CD14-positive monocyte (primary cell): Measurements from ENCODE around the gene DCLRE1A. TPM values are rescaled to one million over a fixed set of nuclear protein-coding genes. Genes with fewer than 3 reads are reported as not detected.
A peak's percentile ranks its signal among the peaks of the same experiment; 100 is the strongest.
"Not testable (repeated sequence)": the region's sequence is repeated elsewhere in the genome, so short reads cannot be mapped to it uniquely, and the experiment has no call there.

ENCODE experiments used
- DNase-seq, 3 donors: peaks; one replicate each; pipeline ENCODE4 v3.0.0-alpha.2; 2011 to 2022
- H2AFZ ChIP-seq: 2 replicates; pipeline ENCODE4 v1.6.0; 2012; ENCODE audit warnings: mild to moderate bottlenecking, low read depth, low read length, inconsistent platforms; ENCODE audit not compliant: insufficient read depth, poor library complexity, severe bottlenecking
- H3K27ac ChIP-seq, 2 donors: 1 replicate in 1 of 2; 2 replicates in 1 of 2; pipeline ENCODE4 v1.5.1; 2012 to 2013; ENCODE audit warnings: low read length in 2 of 2, control low read depth in 1 of 2, inconsistent platforms in 1 of 2, low read depth in 1 of 2, mild to moderate bottlenecking in 1 of 2
- H3K27me3 ChIP-seq, 2 donors: one replicate each; pipeline versions ENCODE4 v1.6.0 to v1.6.1; 2011 to 2013; ENCODE audit warnings: low read length in 2 of 2; ENCODE audit not compliant: control insufficient read depth in 2 of 2, insufficient read depth in 2 of 2
- H3K36me3 ChIP-seq, 2 donors: replicated peaks in 1 of 2; 1 replicate in 1 of 2; 2 replicates in 1 of 2; pipeline versions ENCODE4 v1.5.1 to v1.6.1; 2012 to 2013; ENCODE audit warnings: low read length in 2 of 2, control low read depth in 1 of 2, inconsistent platforms in 1 of 2, mild to moderate bottlenecking in 1 of 2; ENCODE audit not compliant: insufficient read depth in 2 of 2, control insufficient read depth in 1 of 2
- H3K4me1 ChIP-seq, 2 donors: 1 replicate in 1 of 2; 2 replicates in 1 of 2; pipeline versions ENCODE4 v1.5.1 to v1.6.1; 2012 to 2013; ENCODE audit warnings: low read length in 2 of 2, control low read depth in 1 of 2, inconsistent platforms in 1 of 2, mild to moderate bottlenecking in 1 of 2, moderate library complexity in 1 of 2; ENCODE audit not compliant: insufficient read depth in 2 of 2, control insufficient read depth in 1 of 2
- H3K4me2 ChIP-seq: replicated peaks from 2 replicates; pipeline ENCODE3; 2012; ENCODE audit warnings: low read length, moderate library complexity, mild to moderate bottlenecking; ENCODE audit not compliant: poor library complexity, severe bottlenecking; ENCODE audit errors: extremely low read depth
- H3K4me3 ChIP-seq, 3 experiments: fragments of 200-600 bp in 1 of 3; sonication (generic) in 1 of 3; replicated peaks in 1 of 3; 1 replicate in 2 of 3; 2 replicates in 1 of 3; pipeline ENCODE4 v1.5.1; 2011 to 2013; ENCODE audit warnings: low read length in 3 of 3, mild to moderate bottlenecking in 3 of 3, control low read depth in 2 of 3, low read depth in 2 of 3, inconsistent platforms in 1 of 3, moderate library complexity in 1 of 3
- H3K79me2 ChIP-seq: 2 replicates; pipeline ENCODE4 v1.6.0; 2012; ENCODE audit warnings: mild to moderate bottlenecking, control low read depth, inconsistent platforms, low read length, moderate library complexity; ENCODE audit not compliant: insufficient read depth
- H3K9ac ChIP-seq: 2 replicates; pipeline ENCODE4 v1.6.0; 2017; ENCODE audit warnings: low read length, mild to moderate bottlenecking; ENCODE audit not compliant: insufficient read depth, poor library complexity, severe bottlenecking
- H3K9me3 ChIP-seq, 2 donors: replicated peaks in 1 of 2; 1 replicate in 1 of 2; 2 replicates in 1 of 2; pipeline versions ENCODE4 v1.5.1 to v1.6.1; 2012 to 2013; ENCODE audit warnings: low read length in 2 of 2, control low read depth in 1 of 2; ENCODE audit not compliant: control insufficient read depth in 1 of 2, insufficient read depth in 1 of 2
- H4K20me1 ChIP-seq: 2 replicates; pipeline ENCODE4 v1.6.0; 2012; ENCODE audit warnings: mild to moderate bottlenecking, low read length, control low read depth, moderate library complexity; ENCODE audit not compliant: insufficient read depth
- H3K27ac Mint-ChIP-seq, 7 donors: one replicate each; pipeline ENCODE4 v1.8.0; 2020; ENCODE audit warnings: mild to moderate bottlenecking in 7 of 7, mixed read lengths in 7 of 7, moderate library complexity in 6 of 7, inconsistent platforms in 2 of 7
- H3K27me3 Mint-ChIP-seq, 3 donors: one replicate each; pipeline ENCODE4 v1.8.0; 2021 to 2022; ENCODE audit warnings: low read depth in 3 of 3, mild to moderate bottlenecking in 3 of 3, mixed read lengths in 3 of 3, moderate library complexity in 3 of 3, inconsistent platforms in 1 of 3
- H3K36me3 Mint-ChIP-seq, 2 donors: one replicate each; pipeline ENCODE4 v1.8.0; 2020; ENCODE audit warnings: mixed read lengths in 2 of 2, inconsistent platforms in 1 of 2, mild to moderate bottlenecking in 1 of 2
- H3K4me1 Mint-ChIP-seq: one replicate; pipeline ENCODE4 v1.8.0; 2020; ENCODE audit warnings: mild to moderate bottlenecking, mixed read lengths
- H3K4me3 Mint-ChIP-seq, 2 donors: one replicate each; pipeline ENCODE4 v1.8.0; 2020; ENCODE audit warnings: mild to moderate bottlenecking in 2 of 2, mixed read lengths in 2 of 2, moderate library complexity in 1 of 2
- H3K9me3 Mint-ChIP-seq, 7 donors: one replicate each; pipeline ENCODE4 v1.8.0; 2020 to 2022; ENCODE audit warnings: mixed read lengths in 7 of 7, mild to moderate bottlenecking in 6 of 7, moderate library complexity in 6 of 7, inconsistent platforms in 2 of 7
- CTCF ChIP-seq: fragments of 200-600 bp; IDR thresholded peaks from one replicate; pipeline ENCODE4 v1.8.0; 2022; ENCODE audit warnings: antibody characterized with exemption, mild to moderate bottlenecking
- WGBS: methylation state at CpG from one replicate; pipeline ENCODE4 v1.1.5; 2013; ENCODE audit warnings: missing lambda C conversion rate; ENCODE audit not compliant: insufficient coverage; 5-methylcytosine and 5-hydroxymethylcytosine counted together
- intact Hi-C, 2 donors: fragments of 100-400 bp; cut with micrococcal nuclease; formaldehyde crosslinking; loops; one replicate each; pipeline versions ENCODE4 v1.15.0 to v1.15.1; 2023
- polyA plus RNA-seq, 3 donors: library from polyadenylated mRNA; depleted of rRNA in 1 of 3; unstranded in 2 of 3; stranded (reverse) in 1 of 3; fragments of 300-500 nt in 2 of 3; fragments of >200 nt in 1 of 3; fragmentation: Illumina TruSeq in 2 of 3; gene quantifications; 1 replicate in 2 of 3; 2 replicates in 1 of 3; pipeline ENCODE4 v1.2.3, GENCODE V29; 2012 to 2021

The DCLRE1A gene
- polyA plus RNA-seq, 3 donors, result 1.00 to 1.3 (median 1.3) TPM

DNA sequence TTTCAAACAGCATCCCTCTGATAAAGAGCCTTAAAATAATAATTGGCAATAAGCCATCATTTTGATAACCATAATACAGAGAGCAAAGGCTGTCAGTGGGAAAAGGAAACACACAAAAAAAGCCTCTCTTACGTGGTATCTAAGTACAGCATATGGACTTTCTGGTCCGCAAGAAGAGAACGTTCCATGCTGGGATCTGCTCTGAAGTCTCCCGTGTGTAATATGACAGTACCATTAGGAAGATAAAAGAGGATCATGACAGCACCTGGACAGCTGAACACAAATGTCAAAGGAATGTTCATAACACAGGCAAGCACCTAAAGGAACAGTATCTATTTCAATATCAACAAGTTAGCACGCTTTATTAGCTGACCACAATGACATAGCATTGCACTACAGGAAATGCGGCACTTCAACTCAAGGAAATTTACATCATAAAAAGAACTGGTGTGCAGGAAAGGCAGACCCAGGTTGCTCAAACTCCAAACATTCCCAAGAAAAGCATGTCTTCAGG, 9.9 kb downstream of the DCLRE1A start:
- H2AFZ ChIP-seq, result peak overlapping the region; percentile 47
- H3K4me3 ChIP-seq, result peak overlapping the region; percentile 12 to 64 (median 17)
- peaks cover 19 to 29% of the 10 kb centered on the region in 2 donors for H3K36me3 Mint-ChIP-seq
- H3K4me3 Mint-ChIP-seq, result peak overlapping the region; percentile 38 to 92
- H3K27me3 Mint-ChIP-seq, result no peaks in the 10 kb centered on the region
- H3K27me3 ChIP-seq, result no peaks in the 10 kb centered on the region
- H3K4me1 ChIP-seq, result peaks cover 18 to 28% of the 10 kb centered on the region in 2 donors
- no peaks in the 10 kb centered on the region for H3K9me3 Mint-ChIP-seq
- intact Hi-C loops, result no loop called here
- H3K27ac ChIP-seq, result peak overlapping the region in 1 of 2 donors; percentile 30
- peaks cover 6 to 28% of the 10 kb centered on the region in 2 donors for H3K36me3 ChIP-seq
- peak; percentile 17 to 56 (median 44) for DNase-seq
- H3K27ac Mint-ChIP-seq, result peak overlapping the region in 2 of 7 donors; percentile 13 to 50
- H4K20me1 ChIP-seq, result no peaks in the 10 kb centered on the region
- H3K79me2 ChIP-seq, result peaks cover 3% of the 10 kb centered on the region
- no peaks in the 10 kb centered on the region for H3K9me3 ChIP-seq
- H3K4me1 Mint-ChIP-seq, result peaks cover 26% of the 10 kb centered on the region
- peak overlapping the region; percentile 66 for H3K4me2 ChIP-seq
- WGBS, result 4% methylated on average over 4 of the region's 6 CpGs
- no peak overlapping the region for H3K9ac ChIP-seq
- TF ChIP-seq CTCF, result no peak

DNA sequence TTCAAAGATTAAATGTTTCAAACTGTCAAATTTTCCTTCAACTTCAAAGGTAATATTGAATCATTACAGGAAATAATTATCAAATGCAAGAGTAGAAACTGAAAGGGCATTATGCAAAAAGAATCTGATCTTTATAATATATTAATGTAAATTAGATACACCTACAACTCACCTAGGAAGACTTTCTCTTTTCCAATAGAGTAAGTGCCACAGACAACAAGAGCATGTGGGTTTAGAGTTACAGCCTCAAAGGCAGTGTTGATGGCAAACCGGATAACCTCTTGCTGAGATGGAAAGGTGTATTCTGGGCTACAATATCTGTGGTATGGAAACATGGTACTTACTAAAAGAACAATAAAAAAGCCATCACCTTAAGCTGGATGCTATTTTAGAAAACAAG, 11.7 kb downstream of the DCLRE1A start:
- Histone ChIP-seq H3K27ac (no peak overlapping the region), H3K79me2 (no peaks in the 10 kb centered on the region), H3K4me2 (no peak overlapping the region), H4K20me1 (no peaks in the 10 kb centered on the region), H3K9me3 (no peaks in the 10 kb centered on the region), H3K9ac (no peak overlapping the region), H3K4me1 (peaks cover 12 to 19% of the 10 kb centered on the region in 2 donors), H3K27me3 (no peaks in the 10 kb centered on the region), H3K4me3 (no peak overlapping the region), H2AFZ (no peak overlapping the region), H3K36me3 (peaks cover 6 to 35% of the 10 kb centered on the region in 2 donors)
- intact Hi-C loops, result no loop called here
- H3K4me3 Mint-ChIP-seq, result no peak overlapping the region
- no peaks in the 10 kb centered on the region for H3K27me3 Mint-ChIP-seq
- H3K36me3 Mint-ChIP-seq, result peaks cover 24 to 34% of the 10 kb centered on the region in 2 donors
- peaks cover 20% of the 10 kb centered on the region for H3K4me1 Mint-ChIP-seq
- no CpG with 5 or more reads among the region's 1 CpG for whole genome bisulfite sequencing
- DNase-seq, result no peak
- H3K9me3 Mint-ChIP-seq, result no peaks in the 10 kb centered on the region
- no peak overlapping the region for H3K27ac Mint-ChIP-seq
- no peak for TF ChIP-seq CTCF

- H3K9me3 ChIP-seq, H3K79me2 ChIP-seq, H3K4me3 Mint-ChIP-seq, DNase-seq, intact Hi-C loops, H3K4me1 ChIP-seq, H2AFZ ChIP-seq, H3K9me3 Mint-ChIP-seq, H4K20me1 ChIP-seq, H3K9ac ChIP-seq, H3K36me3 Mint-ChIP-seq, H3K4me1 Mint-ChIP-seq, H3K27ac ChIP-seq, H3K27ac Mint-ChIP-seq, H3K4me3 ChIP-seq, H3K4me2 ChIP-seq, H3K27me3 ChIP-seq, H3K36me3 ChIP-seq, H3K27me3 Mint-ChIP-seq: not testable (repeated sequence)
- 92% methylated on average over 6 of the region's 10 CpGs for WGBS
Measured at GRCh38 chr10:113828567-113828966, 25.3 kb downstream of the DCLRE1A start.
